Endodermal cell (in vitro differentiated cells): Measurements from ENCODE around the gene TAS2R60. TPM values are rescaled to one million over a fixed set of nuclear protein-coding genes. Genes with fewer than 3 reads are reported as not detected.

ENCODE experiments used
- DNase-seq: peaks from one replicate; pipeline ENCODE4 v3.0.0-alpha.2; 2017
- H3K27ac ChIP-seq: 2 replicates; pipeline ENCODE4 v1.5.1; 2013; ENCODE audit warnings: mild to moderate bottlenecking, low read depth, low read length, moderate library complexity
- H3K27me3 ChIP-seq: 2 replicates; pipeline ENCODE4 v1.6.1; 2013; ENCODE audit warnings: mild to moderate bottlenecking, low read length, moderate library complexity; ENCODE audit not compliant: insufficient read depth, control insufficient read depth, poor library complexity, severe bottlenecking
- H3K36me3 ChIP-seq: 2 replicates; pipeline ENCODE4 v1.7.0; 2013; ENCODE audit warnings: mild to moderate bottlenecking, low read length, moderate library complexity; ENCODE audit not compliant: control insufficient read depth, insufficient read depth
- H3K4me1 ChIP-seq: one replicate; pipeline ENCODE4 v1.7.0; 2013; ENCODE audit warnings: low read length; ENCODE audit not compliant: control insufficient read depth, insufficient read depth
- H3K4me3 ChIP-seq: 2 replicates; pipeline ENCODE4 v1.5.1; 2013; ENCODE audit warnings: mild to moderate bottlenecking, low read length, moderate library complexity
- H3K9ac ChIP-seq: 2 replicates; pipeline ENCODE4 v1.6.1; 2013; ENCODE audit warnings: mild to moderate bottlenecking, low read length, moderate library complexity; ENCODE audit not compliant: poor library complexity, severe bottlenecking; ENCODE audit errors: extremely low read depth
- H3K9me3 ChIP-seq: 2 replicates; pipeline ENCODE4 v1.6.1; 2013; ENCODE audit warnings: mild to moderate bottlenecking, low read length, moderate library complexity; ENCODE audit not compliant: control insufficient read depth
- H3K27ac Mint-ChIP-seq: 2 replicates; pipeline ENCODE4 v1.8.0; 2020; ENCODE audit warnings: mixed read lengths
- H3K27me3 Mint-ChIP-seq: 2 replicates; pipeline ENCODE4 v1.8.0; 2021; ENCODE audit warnings: mild to moderate bottlenecking, mixed read lengths; ENCODE audit not compliant: insufficient read depth
- H3K36me3 Mint-ChIP-seq: 2 replicates; pipeline ENCODE4 v1.8.0; 2020; ENCODE audit warnings: low read depth, mixed read lengths
- H3K4me1 Mint-ChIP-seq: 2 replicates; pipeline ENCODE4 v1.8.0; 2020; ENCODE audit warnings: mixed read lengths
- H3K4me3 Mint-ChIP-seq: 2 replicates; pipeline ENCODE4 v1.8.0; 2020; ENCODE audit warnings: mild to moderate bottlenecking, moderate library complexity, mixed read lengths
- H3K9me3 Mint-ChIP-seq: 2 replicates; pipeline ENCODE4 v1.8.0; 2020; ENCODE audit warnings: mild to moderate bottlenecking, mixed read lengths
- CTCF ChIP-seq: fragments of 200-600 bp; sonication (generic); conservative IDR thresholded peaks from 2 replicates; pipeline ENCODE4 v1.5.0; 2021; ENCODE audit warnings: antibody characterized with exemption, mild to moderate bottlenecking
- WGBS, 2 experiments: methylation state at CpG; one replicate each; pipeline versions ENCODE4 v1.1.5 to v1.1.7; 2013; ENCODE audit warnings: missing lambda C conversion rate in 2 of 2, mixed read lengths in 1 of 2; ENCODE audit not compliant: insufficient coverage in 1 of 2, insufficient read length in 1 of 2; 5-methylcytosine and 5-hydroxymethylcytosine counted together
- total RNA-seq, 2 donors: library from RNA; stranded (reverse); fragmentation: NEBNext Ultra II Directional in 1 of 2; extraction: Animal tissue kit (Norgen Biotek cat#: 25700) in 1 of 2; gene quantifications; 2 replicates in 1 of 2; 3 replicates in 1 of 2; pipeline ENCODE4 v1.2.1, GENCODE V29; 2021

Gene TAS2R60
- total RNA-seq, 2 donors from 2014 or later, result 0.37 TPM; not detected in 1

GRCh38 chr7:143437578-143437977 lies 5.7 kb upstream of the TAS2R60 start:
- H3K4me1 ChIP-seq, result no peaks in the 10 kb centered on the region
- Mint-ChIP-seq H3K9me3 (no peaks in the 10 kb centered on the region), H3K27ac (no peak overlapping the region), H3K27me3 (no peaks in the 10 kb centered on the region), H3K4me3 (no peak overlapping the region), H3K4me1 (peaks cover 12% of the 10 kb centered on the region), H3K36me3 (no peaks in the 10 kb centered on the region)
- H3K9ac ChIP-seq, result no peak overlapping the region
- H3K36me3 ChIP-seq, result no peaks in the 10 kb centered on the region
- H3K27ac ChIP-seq, result no peak overlapping the region
- no peak overlapping the region for H3K4me3 ChIP-seq
- no peaks in the 10 kb centered on the region for H3K9me3 ChIP-seq
- TF ChIP-seq CTCF, result no peak
- H3K27me3 ChIP-seq, result no peaks in the 10 kb centered on the region
- 89 to 100% methylated on average over 1 to 4 of the region's 4 CpGs for WGBS, 2 experiments
- no peak for DNase-seq

- DNase-seq, result no peak
- 86 to 93% methylated on average over 1 of the region's 2 CpGs for WGBS, 2 experiments
- H3K9ac ChIP-seq, result no peak overlapping the region
- no peaks in the 10 kb centered on the region for H3K27me3 Mint-ChIP-seq
- no peaks in the 10 kb centered on the region for H3K9me3 ChIP-seq
- H3K36me3 ChIP-seq, result no peaks in the 10 kb centered on the region
- H3K4me3 ChIP-seq, result no peak overlapping the region
- H3K27ac Mint-ChIP-seq, result no peak overlapping the region
- H3K27me3 ChIP-seq, result no peaks in the 10 kb centered on the region
- H3K4me1 Mint-ChIP-seq, result peaks cover 12% of the 10 kb centered on the region
- no peak overlapping the region for H3K4me3 Mint-ChIP-seq
- no peaks in the 10 kb centered on the region for H3K36me3 Mint-ChIP-seq
- no peaks in the 10 kb centered on the region for H3K4me1 ChIP-seq
- H3K27ac ChIP-seq, result no peak overlapping the region
- H3K9me3 Mint-ChIP-seq, result no peaks in the 10 kb centered on the region
- TF ChIP-seq CTCF, result no peak
Observed at GRCh38 chr7:143439866-143440265, 3.4 kb upstream of the TAS2R60 start.

- no peaks in the 10 kb centered on the region for H3K36me3 Mint-ChIP-seq
- no peaks in the 10 kb centered on the region for H3K9me3 Mint-ChIP-seq
- H3K36me3 ChIP-seq, result no peaks in the 10 kb centered on the region
- no peaks in the 10 kb centered on the region for H3K9me3 ChIP-seq
- H3K27me3 Mint-ChIP-seq, result no peaks in the 10 kb centered on the region
- no peaks in the 10 kb centered on the region for H3K27me3 ChIP-seq
- no peak for DNase-seq
- no peak overlapping the region for H3K4me3 ChIP-seq
- no peaks in the 10 kb centered on the region for H3K4me1 Mint-ChIP-seq
- H3K27ac Mint-ChIP-seq, result no peak overlapping the region
- H3K4me3 Mint-ChIP-seq, result no peak overlapping the region
- no peaks in the 10 kb centered on the region for H3K4me1 ChIP-seq
- no peak overlapping the region for H3K27ac ChIP-seq
- TF ChIP-seq CTCF, result no peak
- H3K9ac ChIP-seq, result no peak overlapping the region
- 94 to 98% methylated on average over 6 of the region's 6 CpGs for WGBS, 2 experiments
Observed at GRCh38 chr7:143444063-143444782, 970 bp downstream of the TAS2R60 start.
